G401 (cell line): ENCODE measurements around the gene TAMALIN. TPM values are rescaled to one million over a fixed set of nuclear protein-coding genes. Genes with fewer than 3 reads are reported as not detected.
"Not testable (repeated sequence)": the region's sequence is repeated elsewhere in the genome, so short reads cannot be mapped to it uniquely, and the experiment has no call there.

Experiments used
- DNase-seq: peaks from one replicate; pipeline ENCODE4 v3.0.0-alpha.2; 2015; ENCODE audit warnings: low spot score
- in situ Hi-C: cut with HindIII; loops from 2 replicates; pipeline ENCODE4 v1.10.0; 2016; ENCODE audit warnings: low sequenced_read_pairs, mixed read lengths
- total RNA-seq: library from RNA; depleted of rRNA; stranded (reverse); fragments of >200 nt; shearing (Covaris generic); gene quantifications from 2 replicates; pipeline ENCODE4 v1.2.3, GENCODE V29; 2014; rRNA removed

Gene TAMALIN
- 33.3 and 78.2 TPM in 2 replicates for total RNA-seq

- no peak for DNase-seq
- in situ Hi-C loops: no loop called here
Observed at GRCh38 chr12:52006726-52007157, at the start of gene TAMALIN. Gene TAMALIN, plus strand, starts transcription at chr12:52006946. Its CDS starts 74 bp downstream, at chr12:52007020.

- DNase-seq: no peak
- in situ Hi-C loops: no loop called here
Observed at GRCh38 chr12:51958542-51958941, 48.2 kb upstream of the TAMALIN start.

GRCh38 chr12:51959211-51959610, 47.5 kb upstream of the TAMALIN start:
- in situ Hi-C loops: no loop called here
- DNase-seq: no peak

GRCh38 chr12:51959921-51960320, 46.8 kb upstream of the TAMALIN start:
- in situ Hi-C loops: no loop called here
- no peak for DNase-seq

GRCh38 chr12:51960488-51960887, 46.3 kb upstream of the TAMALIN start:
- DNase-seq: no peak
- in situ Hi-C loops: no loop called here

GRCh38 chr12:51960890-51961289, 45.9 kb upstream of the TAMALIN start:
- in situ Hi-C loops: no loop called here
- DNase-seq: no peak

- in situ Hi-C loops: no loop called here
- DNase-seq: no peak
Observed at GRCh38 chr12:51961834-51962233, 44.9 kb upstream of the TAMALIN start.

GRCh38 chr12:51962737-51963136, 44.0 kb upstream of the TAMALIN start:
- in situ Hi-C loops: no loop called here
- DNase-seq: no peak

GRCh38 chr12:51963477-51963876, 43.3 kb upstream of the TAMALIN start:
- DNase-seq: no peak
- in situ Hi-C loops: no loop called here

GRCh38 chr12:51969643-51970042, 37.1 kb upstream of the TAMALIN start:
- in situ Hi-C loops: no loop called here
- DNase-seq: no peak

GRCh38 chr12:51970904-51971646, 35.7 kb upstream of the TAMALIN start:
- in situ Hi-C loops: no loop called here
- no peak for DNase-seq

- DNase-seq: no peak
- in situ Hi-C loops: no loop called here
Observed at GRCh38 chr12:51971679-51972421, 34.9 kb upstream of the TAMALIN start.

- DNase-seq: no peak
- in situ Hi-C loops: no loop called here
Observed at GRCh38 chr12:51972422-51972812, 34.3 kb upstream of the TAMALIN start.

GRCh38 chr12:51972849-51973273, 33.9 kb upstream of the TAMALIN start:
- in situ Hi-C loops: no loop called here
- DNase-seq: no peak

GRCh38 chr12:51973560-51973959, 33.2 kb upstream of the TAMALIN start:
- no peak for DNase-seq
- in situ Hi-C loops: no loop called here

- in situ Hi-C loops: no loop called here
- DNase-seq: no peak
Observed at GRCh38 chr12:51974646-51975045, 32.1 kb upstream of the TAMALIN start.

GRCh38 chr12:51975196-51975595, 31.6 kb upstream of the TAMALIN start:
- in situ Hi-C loops: no loop called here
- no peak for DNase-seq

- in situ Hi-C loops: no loop called here
- no peak for DNase-seq
Observed at GRCh38 chr12:51976376-51977160, 30.2 kb upstream of the TAMALIN start.

- DNase-seq: no peak
- in situ Hi-C loops: no loop called here
Observed at GRCh38 chr12:51977320-51977753, 29.4 kb upstream of the TAMALIN start.

GRCh38 chr12:51979306-51979705, 27.4 kb upstream of the TAMALIN start:
- in situ Hi-C loops, DNase-seq: not testable (repeated sequence)
